GM23338 (cell line): ENCODE data around the gene LRP1B. TPM values are rescaled to one million over a fixed set of nuclear protein-coding genes. Genes with fewer than 3 reads are reported as not detected.

ENCODE experiments used
- ATAC-seq: fragments of 200-7000 bp; cut with Tn5 transposase; 3 replicates; pipeline ENCODE4 v1.9.1; 2020
- DNase-seq: peaks from one replicate; pipeline ENCODE4 v3.0.0-alpha.2; 2015; ENCODE audit warnings: low spot score
- H2AFZ ChIP-seq: fragments of 200-600 bp; sonication (generic); 2 replicates; pipeline ENCODE4 v1.8.0; 2016; ENCODE audit warnings: antibody characterized with exemption, mild to moderate bottlenecking, moderate library complexity
- H3F3A ChIP-seq: fragments of 200-600 bp; sonication (generic); replicated peaks from 2 replicates; pipeline ENCODE4 v1.8.0; 2017; ENCODE audit warnings: antibody characterized with exemption, mixed run types, low read depth
- H3K27ac ChIP-seq: fragments of 200-600 bp; sonication (generic); 2 replicates; pipeline ENCODE4 v1.6.1; 2016; ENCODE audit warnings: low read depth
- H3K27me3 ChIP-seq: fragments of 200-600 bp; sonication (generic); 2 replicates; pipeline ENCODE4 v1.8.0; 2016; ENCODE audit warnings: mild to moderate bottlenecking, mixed run types, moderate library complexity; ENCODE audit not compliant: insufficient read depth
- H3K36me3 ChIP-seq: fragments of 200-600 bp; sonication (generic); 2 replicates; pipeline ENCODE4 v1.8.0; 2016; ENCODE audit warnings: mild to moderate bottlenecking; ENCODE audit not compliant: insufficient read depth
- H3K4me1 ChIP-seq: fragments of 200-600 bp; sonication (generic); 2 replicates; pipeline ENCODE4 v1.8.0; 2016; ENCODE audit warnings: mild to moderate bottlenecking, moderate library complexity; ENCODE audit not compliant: insufficient read depth
- H3K4me2 ChIP-seq: fragments of 200-600 bp; sonication (generic); 2 replicates; pipeline ENCODE4 v1.7.1; 2017; ENCODE audit warnings: mixed run types
- H3K4me3 ChIP-seq: fragments of 200-600 bp; sonication (generic); 2 replicates; pipeline ENCODE4 v1.6.1; 2016; ENCODE audit warnings: mixed run types
- H3K79me2 ChIP-seq: fragments of 200-600 bp; sonication (generic); replicated peaks from 2 replicates; pipeline ENCODE4 v1.8.0; 2017; ENCODE audit warnings: mild to moderate bottlenecking; ENCODE audit not compliant: insufficient read depth
- H3K9me2 ChIP-seq: fragments of 200-600 bp; sonication (generic); 2 replicates; pipeline ENCODE4 v1.8.0; 2017; ENCODE audit not compliant: insufficient read depth
- H4K20me1 ChIP-seq: fragments of 200-600 bp; sonication (generic); replicated peaks from 2 replicates; pipeline ENCODE4 v1.8.0; 2017; ENCODE audit warnings: mild to moderate bottlenecking; ENCODE audit not compliant: insufficient read depth
- H3K27ac Mint-ChIP-seq: 2 replicates; pipeline ENCODE4 v1.8.0; 2020; ENCODE audit warnings: inconsistent platforms, mild to moderate bottlenecking, moderate library complexity, mixed read lengths
- H3K27me3 Mint-ChIP-seq: 3 replicates; pipeline ENCODE4 v1.8.0; 2022; ENCODE audit warnings: low read depth, mild to moderate bottlenecking, moderate library complexity, mixed read lengths, inconsistent platforms; ENCODE audit not compliant: insufficient read depth, poor library complexity
- H3K36me3 Mint-ChIP-seq: 3 replicates; pipeline ENCODE4 v1.8.0; 2021; ENCODE audit warnings: low read depth, mild to moderate bottlenecking, inconsistent platforms, moderate library complexity, mixed read lengths
- H3K4me1 Mint-ChIP-seq: 3 replicates; pipeline ENCODE4 v1.8.0; 2020; ENCODE audit warnings: mild to moderate bottlenecking, inconsistent platforms, mixed read lengths
- H3K4me3 Mint-ChIP-seq: 3 replicates; pipeline ENCODE4 v1.8.0; 2021; ENCODE audit warnings: moderate library complexity, mild to moderate bottlenecking, inconsistent platforms, mixed read lengths
- H3K9me3 Mint-ChIP-seq: 3 replicates; pipeline ENCODE4 v1.8.0; 2020; ENCODE audit warnings: moderate library complexity, mild to moderate bottlenecking, inconsistent platforms, mixed read lengths
- CREB1 ChIP-seq: fragments of 250-450 bp; sonication (Bioruptor Pico); IDR thresholded peaks from 2 replicates; pipeline ENCODE4 v1.5.0; 2020; ENCODE audit warnings: low read depth, mild to moderate bottlenecking, moderate library complexity
- CTCF ChIP-seq, 2 experiments: fragments of 200-600 bp in 1 of 2; sonication (generic) in 1 of 2; conservative IDR thresholded peaks; 2 replicates each; pipeline versions ENCODE4 v1.5.1 to v1.6.1; 2016 to 2017; ENCODE audit warnings: antibody characterized with exemption in 2 of 2, low read depth in 2 of 2, mild to moderate bottlenecking in 2 of 2, moderate library complexity in 1 of 2
- ETS1 ChIP-seq: IDR thresholded peaks from 2 replicates; pipeline ENCODE4 v1.6.1; 2016; ENCODE audit warnings: antibody characterized with exemption
- EZH2 ChIP-seq: fragments of 200-600 bp; sonication (generic); IDR thresholded peaks from one replicate; pipeline ENCODE4 v1.8.0; 2017; ENCODE audit warnings: antibody characterized with exemption, mild to moderate bottlenecking, low read depth; ENCODE audit not compliant: unreplicated experiment
- EZH2phosphoT487 ChIP-seq: fragments of 200-600 bp; sonication (generic); IDR thresholded peaks from one replicate; pipeline ENCODE4 v1.8.1; 2018; ENCODE audit warnings: antibody characterized with exemption; ENCODE audit not compliant: unreplicated experiment
- JUNB ChIP-seq: IDR thresholded peaks from one replicate; pipeline ENCODE4 v1.6.1; 2016; ENCODE audit warnings: antibody characterized with exemption; ENCODE audit not compliant: unreplicated experiment
- NANOG ChIP-seq: IDR thresholded peaks from 2 replicates; pipeline ENCODE4 v1.6.1; 2016; ENCODE audit warnings: antibody characterized with exemption, borderline replicate concordance
- POLR2AphosphoS5 ChIP-seq: IDR thresholded peaks from 2 replicates; pipeline ENCODE4 v1.6.1; 2016; ENCODE audit warnings: antibody characterized with exemption, low read depth
- STAT1 ChIP-seq: IDR thresholded peaks from one replicate; pipeline ENCODE4 v1.6.1; 2016; ENCODE audit warnings: antibody characterized with exemption; ENCODE audit not compliant: unreplicated experiment
- ZNF114 ChIP-seq: fragments of 250-450 bp; sonication (Bioruptor Pico); IDR thresholded peaks from 2 replicates; pipeline ENCODE4 v1.5.0; 2020; ENCODE audit warnings: mild to moderate bottlenecking, moderate library complexity
- ZNF331 ChIP-seq: fragments of 250-450 bp; sonication (Bioruptor Pico); IDR thresholded peaks from 2 replicates; pipeline ENCODE4 v1.5.0; 2020; ENCODE audit warnings: low read depth, mild to moderate bottlenecking, moderate library complexity
- ZNF462 ChIP-seq: fragments of 250-450 bp; sonication (Bioruptor Pico); IDR thresholded peaks from 2 replicates; pipeline ENCODE4 v1.5.0; 2020; ENCODE audit warnings: mild to moderate bottlenecking, moderate library complexity
- polyA plus RNA-seq: library from polyadenylated mRNA; unstranded; fragments of >200 nt; fragmentation: Nextera tagmentation; extraction: Ambion mirVana; gene quantifications from 2 replicates; pipeline ENCODE4 v1.2.1, GENCODE V29; 2016
- total RNA-seq: library from RNA; depleted of rRNA; stranded (reverse); fragments of >200 nt; shearing (Covaris generic); gene quantifications from 2 replicates; pipeline ENCODE4 v1.2.3, GENCODE V29; 2014

LRP1B gene
- total and polyA plus RNA-seq, 2 experiments from 2014 or later: 0.15 to 0.97 TPM

GRCh38 chr2:140498360-140498759 is 1632.5 kb downstream of the LRP1B start:
- H4K20me1 ChIP-seq: no peaks in the 10 kb centered on the region
- H2AFZ ChIP-seq: no peak overlapping the region
- no peaks in the 10 kb centered on the region for H3K36me3 ChIP-seq
- no peak for DNase-seq
- H3K4me3 Mint-ChIP-seq: no peak overlapping the region
- ATAC-seq: no peak
- no peak overlapping the region for H3K4me3 ChIP-seq
- H3F3A ChIP-seq: no peaks in the 10 kb centered on the region
- H3K36me3 Mint-ChIP-seq: no peaks in the 10 kb centered on the region
- H3K27me3 ChIP-seq: no peaks in the 10 kb centered on the region
- H3K9me3 Mint-ChIP-seq: no peaks in the 10 kb centered on the region
- no peaks in the 10 kb centered on the region for H3K79me2 ChIP-seq
- H3K27me3 Mint-ChIP-seq: no peaks in the 10 kb centered on the region
- no peak overlapping the region for H3K27ac ChIP-seq
- TF ChIP-seq EZH2: no peak
- no peak for TF ChIP-seq STAT1
- no peak for TF ChIP-seq ZNF114 (CRISPR knock-in tag)
- no peak for TF ChIP-seq JUNB
- no peak for TF ChIP-seq ZNF331 (CRISPR knock-in tag)
- TF ChIP-seq POLR2AphosphoS5: no peak
- TF ChIP-seq ZNF462: no peak
- no peak for TF ChIP-seq CREB1 (CRISPR knock-in tag)
- no peak overlapping the region for H3K4me2 ChIP-seq
- no peak overlapping the region for H3K27ac Mint-ChIP-seq
- no peaks in the 10 kb centered on the region for H3K4me1 ChIP-seq
- no peaks in the 10 kb centered on the region for H3K9me2 ChIP-seq
- no peaks in the 10 kb centered on the region for H3K4me1 Mint-ChIP-seq

GRCh38 chr2:140496714-140497113 is 1634.1 kb downstream of the LRP1B start:
- Histone ChIP-seq H3K36me3 (no peaks in the 10 kb centered on the region), H3K4me3 (no peak overlapping the region), H3K4me1 (no peaks in the 10 kb centered on the region), H4K20me1 (no peaks in the 10 kb centered on the region), H3K79me2 (no peaks in the 10 kb centered on the region), H3K4me2 (no peak overlapping the region), H3K27ac (no peak overlapping the region), H3K27me3 (no peaks in the 10 kb centered on the region), H2AFZ (no peak overlapping the region), H3F3A (no peaks in the 10 kb centered on the region), H3K9me2 (no peaks in the 10 kb centered on the region)
- DNase-seq (no peak), ATAC-seq (no peak)
- Mint-ChIP-seq H3K27me3 (no peaks in the 10 kb centered on the region), H3K9me3 (no peaks in the 10 kb centered on the region), H3K36me3 (no peaks in the 10 kb centered on the region), H3K27ac (no peak overlapping the region), H3K4me3 (no peak overlapping the region), H3K4me1 (no peaks in the 10 kb centered on the region)
- no peak for TF ChIP-seq POLR2AphosphoS5
- TF ChIP-seq ETS1: no peak
- no peak for TF ChIP-seq CREB1 (CRISPR knock-in tag)
- TF ChIP-seq EZH2: no peak
- no peak for TF ChIP-seq NANOG
- no peak for TF ChIP-seq ZNF331 (CRISPR knock-in tag)
- TF ChIP-seq EZH2phosphoT487: no peak
- TF ChIP-seq CTCF (conservative IDR thresholded peaks at IDR 0.05; ENCODE audit: low read depth in 2 of 2): no peak
- no peak for TF ChIP-seq ZNF114 (CRISPR knock-in tag)
- TF ChIP-seq STAT1: no peak
